Activated T-cell treated with anti-CD3 and anti-CD28 coated beads, Interleukin-2, amount 50 U/mL, for 1 hour (primary cell): ENCODE results near the gene ACSS3.
"Not testable (repeated sequence)": the region's sequence is repeated elsewhere in the genome, so short reads cannot be mapped to it uniquely, and the experiment has no call there.

ENCODE experiments used
- DNase-seq: peaks from one replicate; pipeline ENCODE4 v3.0.0-alpha.2; 2020

Gene ACSS3

GRCh38 chr12:81168445-81168844, 90.6 kb downstream of the ACSS3 start:
- DNase-seq, result no peak

GRCh38 chr12:81170072-81170471, 92.2 kb downstream of the ACSS3 start:
- no peak for DNase-seq

- DNase-seq, result no peak
These were observed 95.0 kb downstream of the ACSS3 start for GRCh38 chr12:81172851-81173250.

GRCh38 chr12:81174664-81175063, 96.8 kb downstream of the ACSS3 start:
- no peak for DNase-seq

- DNase-seq, result no peak
These were observed 98.9 kb downstream of the ACSS3 start for GRCh38 chr12:81176796-81177195.

GRCh38 chr12:81181691-81182090, 103.8 kb downstream of the ACSS3 start:
- no peak for DNase-seq

- no peak for DNase-seq
These were observed 109.8 kb downstream of the ACSS3 start for GRCh38 chr12:81187686-81188085.

GRCh38 chr12:81196595-81196994, 118.7 kb downstream of the ACSS3 start:
- DNase-seq, result no peak

- DNase-seq, result not testable (repeated sequence)
These were observed 122.7 kb downstream of the ACSS3 start for GRCh38 chr12:81200561-81200960.

GRCh38 chr12:81203671-81204204, 125.9 kb downstream of the ACSS3 start:
- DNase-seq, result no peak

GRCh38 chr12:81205416-81205815, 127.5 kb downstream of the ACSS3 start:
- DNase-seq, result no peak

GRCh38 chr12:81206429-81206828, 128.6 kb downstream of the ACSS3 start:
- DNase-seq, result no peak

GRCh38 chr12:81207173-81207572, 129.3 kb downstream of the ACSS3 start:
- DNase-seq, result no peak

- no peak for DNase-seq
These were observed 129.8 kb downstream of the ACSS3 start for GRCh38 chr12:81207664-81208063.

- DNase-seq, result no peak
These were observed 130.5 kb downstream of the ACSS3 start for GRCh38 chr12:81208187-81208911.

- DNase-seq, result no peak
These were observed 131.1 kb downstream of the ACSS3 start for GRCh38 chr12:81209012-81209411.

GRCh38 chr12:81209772-81210225, 131.9 kb downstream of the ACSS3 start:
- not testable (repeated sequence) for DNase-seq

- DNase-seq, result no peak
These were observed 133.4 kb downstream of the ACSS3 start for GRCh38 chr12:81211306-81211705.

GRCh38 chr12:81212996-81213696, 135.3 kb downstream of the ACSS3 start:
- no peak for DNase-seq

GRCh38 chr12:81216739-81217138, 138.9 kb downstream of the ACSS3 start:
- no peak for DNase-seq

- DNase-seq, result no peak
These were observed 143.8 kb downstream of the ACSS3 start for GRCh38 chr12:81221681-81222080.

GRCh38 chr12:81222846-81223592, 145.1 kb downstream of the ACSS3 start:
- DNase-seq, result no peak

GRCh38 chr12:81224626-81225025, 146.7 kb downstream of the ACSS3 start:
- DNase-seq, result no peak
